PC-9 (cell line): ENCODE data around the gene SLC7A14.

Experiments
- EZH2 ChIP-seq: fragments of 200-600 bp; sonication (generic); IDR thresholded peaks from 2 replicates; pipeline ENCODE4 v1.8.0; 2017; ENCODE audit warnings: antibody characterized with exemption, low read depth
- TF ChIP-seq, protein P1 (sequence below): fragments of 200-600 bp; sonication (generic); conservative IDR thresholded peaks from 2 replicates; pipeline ENCODE4 v1.6.1; 2017; ENCODE audit warnings: mixed run types, antibody characterized with exemption, mild to moderate bottlenecking, moderate library complexity

DNA sequence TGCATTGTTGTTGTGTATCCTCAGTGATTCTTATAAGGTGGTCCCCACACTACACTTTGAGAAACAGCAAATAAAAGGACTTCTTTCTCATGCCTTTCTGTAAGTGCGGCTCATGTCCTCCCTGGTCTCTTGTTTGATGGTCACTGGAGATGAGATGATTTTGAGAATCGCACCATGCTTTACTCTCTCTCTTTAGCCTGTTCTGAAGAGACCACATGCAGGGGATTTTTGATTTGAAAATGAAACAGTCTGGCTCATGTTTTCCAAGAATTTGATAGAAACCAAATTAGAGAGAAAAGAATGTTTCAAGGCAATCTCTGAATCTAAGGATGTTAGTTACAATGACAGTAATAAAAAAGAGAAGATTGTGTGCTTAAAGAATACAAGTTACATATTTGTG is 149.2 kb downstream of the SLC7A14 start:
- TF ChIP-seq, protein P1, sequence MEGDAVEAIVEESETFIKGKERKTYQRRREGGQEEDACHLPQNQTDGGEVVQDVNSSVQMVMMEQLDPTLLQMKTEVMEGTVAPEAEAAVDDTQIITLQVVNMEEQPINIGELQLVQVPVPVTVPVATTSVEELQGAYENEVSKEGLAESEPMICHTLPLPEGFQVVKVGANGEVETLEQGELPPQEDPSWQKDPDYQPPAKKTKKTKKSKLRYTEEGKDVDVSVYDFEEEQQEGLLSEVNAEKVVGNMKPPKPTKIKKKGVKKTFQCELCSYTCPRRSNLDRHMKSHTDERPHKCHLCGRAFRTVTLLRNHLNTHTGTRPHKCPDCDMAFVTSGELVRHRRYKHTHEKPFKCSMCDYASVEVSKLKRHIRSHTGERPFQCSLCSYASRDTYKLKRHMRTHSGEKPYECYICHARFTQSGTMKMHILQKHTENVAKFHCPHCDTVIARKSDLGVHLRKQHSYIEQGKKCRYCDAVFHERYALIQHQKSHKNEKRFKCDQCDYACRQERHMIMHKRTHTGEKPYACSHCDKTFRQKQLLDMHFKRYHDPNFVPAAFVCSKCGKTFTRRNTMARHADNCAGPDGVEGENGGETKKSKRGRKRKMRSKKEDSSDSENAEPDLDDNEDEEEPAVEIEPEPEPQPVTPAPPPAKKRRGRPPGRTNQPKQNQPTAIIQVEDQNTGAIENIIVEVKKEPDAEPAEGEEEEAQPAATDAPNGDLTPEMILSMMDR = no peak
- TF ChIP-seq EZH2 = no peak
